HG02938 (cell line): ENCODE data around the gene FAM135A.
"Not testable (repeated sequence)": the region's sequence is repeated elsewhere in the genome, so short reads cannot be mapped to it uniquely, and the experiment has no call there.

Source experiments
- ATAC-seq: cut with Tn5 transposase; IDR thresholded peaks from one replicate; pipeline ENCODE4 v1.9.1; 2021; ENCODE audit warnings: mild to moderate bottlenecking, moderate library complexity; ENCODE audit not compliant: unreplicated experiment

Gene FAM135A

GRCh38 chr6:70396163-70396562, 17.1 kb upstream of the FAM135A start:
- no peak for ATAC-seq

- no peak for ATAC-seq
Measured at GRCh38 chr6:70396796-70397729, 16.2 kb upstream of the FAM135A start.

- ATAC-seq: no peak
Measured at GRCh38 chr6:70398783-70399728, 14.3 kb upstream of the FAM135A start.

GRCh38 chr6:70404658-70405057, 8.7 kb upstream of the FAM135A start:
- ATAC-seq: no peak

- no peak for ATAC-seq
Measured at GRCh38 chr6:70409216-70409615, 4.1 kb upstream of the FAM135A start.

- no peak for ATAC-seq
Measured at GRCh38 chr6:70411542-70412251, 1.6 kb upstream of the FAM135A start.

- peak; percentile 29 for ATAC-seq
Measured at GRCh38 chr6:70412252-70413113, 825 bp upstream of the FAM135A start.

- ATAC-seq: no peak
Measured at GRCh38 chr6:70413992-70414494, 735 bp downstream of the FAM135A start.

- ATAC-seq: no peak
Measured at GRCh38 chr6:70414813-70415212, 1.5 kb downstream of the FAM135A start.

- ATAC-seq: no peak
Measured at GRCh38 chr6:70415247-70415646, 1.9 kb downstream of the FAM135A start.

- ATAC-seq: no peak
Measured at GRCh38 chr6:70415660-70416059, 2.4 kb downstream of the FAM135A start.

GRCh38 chr6:70421509-70421908, 8.2 kb downstream of the FAM135A start:
- ATAC-seq: no peak

GRCh38 chr6:70423189-70424134, 10.2 kb downstream of the FAM135A start:
- no peak for ATAC-seq

GRCh38 chr6:70424291-70424690, 11.0 kb downstream of the FAM135A start:
- ATAC-seq: no peak

- no peak for ATAC-seq
Measured at GRCh38 chr6:70436320-70436719, 23.0 kb downstream of the FAM135A start.

- ATAC-seq: no peak
Measured at GRCh38 chr6:70445001-70445400, 31.7 kb downstream of the FAM135A start.

- ATAC-seq: not testable (repeated sequence)
Measured at GRCh38 chr6:70447343-70448070, 34.2 kb downstream of the FAM135A start.

GRCh38 chr6:70453899-70454298, 40.6 kb downstream of the FAM135A start:
- not testable (repeated sequence) for ATAC-seq
